Measurements from ENCODE around the gene WEE1. TPM values are rescaled to one million over a fixed set of nuclear protein-coding genes. Genes with fewer than 3 reads are reported as not detected.
A peak's percentile ranks its signal among the peaks of the same experiment; 100 is the strongest.

WEE1 gene
- total RNA-seq, 1 donor from 2014 or later = 66.6 TPM

GRCh38 chr11:9561279-9561982, 12.0 kb upstream of the WEE1 start:
- peaks cover 9% of the 10 kb centered on the region for H3K4me1 Mint-ChIP-seq
- no peaks in the 10 kb centered on the region for H3K27me3 Mint-ChIP-seq (ENCODE audit: low read depth)
- no peak overlapping the region for H3K27ac Mint-ChIP-seq (ENCODE audit: unreplicated experiment)
- peaks cover 12% of the 10 kb centered on the region for H3K9me3 Mint-ChIP-seq
- H3K4me3 Mint-ChIP-seq = no peak overlapping the region
- TF ChIP-seq, protein P1, sequence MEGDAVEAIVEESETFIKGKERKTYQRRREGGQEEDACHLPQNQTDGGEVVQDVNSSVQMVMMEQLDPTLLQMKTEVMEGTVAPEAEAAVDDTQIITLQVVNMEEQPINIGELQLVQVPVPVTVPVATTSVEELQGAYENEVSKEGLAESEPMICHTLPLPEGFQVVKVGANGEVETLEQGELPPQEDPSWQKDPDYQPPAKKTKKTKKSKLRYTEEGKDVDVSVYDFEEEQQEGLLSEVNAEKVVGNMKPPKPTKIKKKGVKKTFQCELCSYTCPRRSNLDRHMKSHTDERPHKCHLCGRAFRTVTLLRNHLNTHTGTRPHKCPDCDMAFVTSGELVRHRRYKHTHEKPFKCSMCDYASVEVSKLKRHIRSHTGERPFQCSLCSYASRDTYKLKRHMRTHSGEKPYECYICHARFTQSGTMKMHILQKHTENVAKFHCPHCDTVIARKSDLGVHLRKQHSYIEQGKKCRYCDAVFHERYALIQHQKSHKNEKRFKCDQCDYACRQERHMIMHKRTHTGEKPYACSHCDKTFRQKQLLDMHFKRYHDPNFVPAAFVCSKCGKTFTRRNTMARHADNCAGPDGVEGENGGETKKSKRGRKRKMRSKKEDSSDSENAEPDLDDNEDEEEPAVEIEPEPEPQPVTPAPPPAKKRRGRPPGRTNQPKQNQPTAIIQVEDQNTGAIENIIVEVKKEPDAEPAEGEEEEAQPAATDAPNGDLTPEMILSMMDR (conservative IDR thresholded peaks at IDR 0.05) = no peak
- DNase-seq (ENCODE audit: low read depth, low spot score) = no peak
- H3K36me3 Mint-ChIP-seq (ENCODE audit: low read depth) = peaks cover 22% of the 10 kb centered on the region

DNA sequence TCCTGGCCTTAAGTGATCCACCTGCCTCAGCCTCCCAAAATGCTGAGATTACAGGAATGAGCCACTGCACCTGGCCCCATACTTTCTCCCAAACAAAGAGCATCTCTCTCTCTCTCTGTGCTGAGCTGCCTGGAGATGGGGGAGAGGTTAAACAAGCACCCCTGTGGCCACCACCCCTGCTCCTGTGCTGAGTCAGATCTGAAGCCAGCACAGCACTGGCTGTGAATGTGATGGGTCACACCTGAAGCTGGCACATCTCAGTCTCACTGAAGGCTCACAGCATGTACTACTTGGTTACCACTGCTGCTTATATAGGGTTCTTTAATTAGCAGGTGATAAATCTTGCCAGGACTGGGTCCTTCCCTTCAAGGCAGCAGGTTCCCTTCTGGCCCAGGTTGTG, 10.8 kb upstream of the WEE1 start:
- Mint-ChIP-seq H3K9me3 (peaks cover 12% of the 10 kb centered on the region), H3K4me1 (peaks cover 17% of the 10 kb centered on the region), H3K27ac (ENCODE audit: unreplicated experiment) (no peak overlapping the region), H3K36me3 (ENCODE audit: low read depth) (peaks cover 16% of the 10 kb centered on the region), H3K4me3 (no peak overlapping the region), H3K27me3 (ENCODE audit: low read depth) (no peaks in the 10 kb centered on the region)
- DNase-seq (ENCODE audit: low read depth, low spot score) = no peak
- TF ChIP-seq, protein P1 (conservative IDR thresholded peaks at IDR 0.05) = no peak

DNA sequence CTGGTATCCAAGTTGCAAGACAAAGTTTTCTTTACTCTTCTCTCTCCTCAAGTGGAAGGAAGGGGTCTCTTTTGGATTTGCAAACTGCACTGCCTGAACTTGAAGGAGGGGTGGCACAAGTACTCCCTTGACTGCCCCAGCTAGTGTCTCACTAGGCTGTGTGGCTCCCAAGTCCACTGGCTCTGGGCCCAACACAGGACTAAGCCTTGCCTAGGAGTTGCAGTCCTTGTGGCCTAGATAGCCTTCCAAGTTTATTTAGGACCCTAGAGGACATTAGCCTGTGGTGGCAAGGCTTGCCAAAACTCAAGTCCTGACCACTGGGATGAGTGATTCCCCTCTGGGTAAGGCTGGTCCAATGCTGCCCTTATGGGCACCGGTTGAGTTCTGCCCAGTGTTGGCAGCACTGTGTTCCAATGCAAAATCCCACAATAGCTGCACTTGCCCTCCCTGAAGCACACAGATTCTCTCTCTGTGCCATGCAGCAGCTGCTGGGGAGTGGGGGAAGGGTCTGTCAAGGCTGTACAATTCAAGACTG, 10.2 kb upstream of the WEE1 start:
- peaks cover 12% of the 10 kb centered on the region for H3K9me3 Mint-ChIP-seq
- DNase-seq (ENCODE audit: low read depth, low spot score) = no peak
- H3K4me1 Mint-ChIP-seq = peaks cover 21% of the 10 kb centered on the region
- peaks cover 16% of the 10 kb centered on the region for H3K36me3 Mint-ChIP-seq (ENCODE audit: low read depth)
- no peaks in the 10 kb centered on the region for H3K27me3 Mint-ChIP-seq (ENCODE audit: low read depth)
- H3K4me3 Mint-ChIP-seq = no peak overlapping the region
- no peak overlapping the region for H3K27ac Mint-ChIP-seq (ENCODE audit: unreplicated experiment)
- TF ChIP-seq, protein P1 (conservative IDR thresholded peaks at IDR 0.05) = no peak

DNA sequence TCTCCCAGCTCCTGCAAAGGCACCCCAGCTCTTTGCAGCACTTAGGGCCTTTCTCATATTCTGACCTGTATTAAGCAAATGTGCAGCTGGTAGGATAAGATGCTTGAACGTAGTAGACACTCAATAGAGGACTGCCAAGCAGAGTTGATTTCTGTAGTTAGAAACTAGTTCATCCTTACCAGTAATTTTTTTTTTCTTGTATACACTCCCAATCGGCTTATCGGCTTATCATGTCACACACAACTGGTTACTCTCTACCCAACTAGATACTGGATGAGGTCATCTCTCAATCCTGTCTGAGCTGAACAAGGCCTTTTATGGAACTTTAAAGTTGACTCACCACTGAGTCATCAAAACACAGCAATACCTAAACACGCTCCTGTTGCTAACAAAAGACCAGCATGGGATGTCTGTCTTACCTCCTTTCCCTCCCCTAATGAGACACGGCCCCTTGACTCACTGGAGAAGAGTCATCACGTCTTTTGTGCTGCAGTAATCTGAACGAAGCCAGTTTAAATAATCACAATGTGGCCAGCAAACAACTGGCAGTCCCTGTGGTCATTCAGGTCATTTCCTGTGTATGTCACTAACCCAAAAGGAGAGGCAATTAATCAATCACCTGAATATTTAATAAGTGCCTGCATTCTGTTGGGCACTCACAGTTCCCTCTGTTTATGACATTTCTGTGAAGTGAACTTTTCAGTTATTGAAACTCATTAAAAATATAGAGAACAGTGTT, 7.5 kb upstream of the WEE1 start:
- H3K27ac Mint-ChIP-seq (ENCODE audit: unreplicated experiment) = peak overlapping the region; percentile 97
- H3K4me1 Mint-ChIP-seq = peaks cover 38% of the 10 kb centered on the region
- H3K36me3 Mint-ChIP-seq (ENCODE audit: low read depth) = peaks cover 8% of the 10 kb centered on the region
- TF ChIP-seq, protein P1 (conservative IDR thresholded peaks at IDR 0.05) = no peak
- H3K27me3 Mint-ChIP-seq (ENCODE audit: low read depth) = no peaks in the 10 kb centered on the region
- H3K4me3 Mint-ChIP-seq = peak overlapping the region; percentile 54
- DNase-seq (ENCODE audit: low read depth, low spot score) = no peak
- peaks cover 7% of the 10 kb centered on the region for H3K9me3 Mint-ChIP-seq

DNA sequence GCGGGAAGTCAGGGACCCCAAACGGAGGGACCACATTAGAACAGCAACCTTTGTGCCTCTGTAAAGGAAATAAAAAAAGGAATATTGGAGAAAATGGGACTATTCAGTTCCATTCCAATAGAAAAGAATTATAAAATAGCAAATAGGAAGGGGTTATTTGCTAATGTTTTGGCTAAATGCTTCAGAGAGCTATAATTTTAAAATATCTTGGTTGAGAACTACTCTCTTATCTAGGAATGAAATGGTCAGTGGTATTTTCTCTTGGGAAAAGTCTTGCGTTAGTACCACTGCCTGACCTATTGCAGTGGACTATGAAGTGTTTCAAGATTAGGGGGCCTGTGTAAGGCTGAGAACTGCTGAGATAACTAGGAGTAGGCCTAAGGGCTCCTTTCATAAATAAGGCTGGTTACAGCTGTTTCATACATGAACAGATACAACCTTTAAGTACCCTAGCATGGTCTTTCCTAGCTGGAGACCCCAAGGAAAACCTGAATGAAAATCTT, 6.9 kb upstream of the WEE1 start:
- Mint-ChIP-seq H3K27me3 (ENCODE audit: low read depth) (no peaks in the 10 kb centered on the region), H3K9me3 (peaks cover under 1% of the 10 kb centered on the region), H3K36me3 (ENCODE audit: low read depth) (peaks cover 3% of the 10 kb centered on the region), H3K4me1 (peaks cover 40% of the 10 kb centered on the region), H3K4me3 (peak overlapping the region; percentile 54), H3K27ac (ENCODE audit: unreplicated experiment) (peak overlapping the region; percentile 97)
- TF ChIP-seq, protein P1 (conservative IDR thresholded peaks at IDR 0.05) = no peak
- DNase-seq (ENCODE audit: low read depth, low spot score) = no peak

Measured in neural crest cell (in vitro differentiated cells).